Hippocampal formation (tissue), 2 donors: Measurements from ENCODE around the gene TREML2.

Experiments
- DNase-seq, 2 donors: peaks; one replicate each; lab custom pipeline; 2025; lab: John Stamatoyannopoulos, UW

The TREML2 gene

GRCh38 chr6:41150671-41151070 lies 50.3 kb downstream of the TREML2 start:
- no peak for DNase-seq

GRCh38 chr6:41147917-41148316 lies 53.0 kb downstream of the TREML2 start:
- no peak for DNase-seq
